Measurements from ENCODE around the gene APOBEC2. TPM values are rescaled to one million over a fixed set of nuclear protein-coding genes. Genes with fewer than 3 reads are reported as not detected.

The APOBEC2 gene
- total and polyA plus RNA-seq, 2 of the 13 experiments (the other 11 are each of a cell fraction or from before 2014, with no cell fraction given), result 0.09 TPM; not detected in 1

GRCh38 chr6:41066867-41067304 is 13.9 kb downstream of the APOBEC2 start (continued):
- TF ChIP-seq TAF15 (IDR thresholded peaks at IDR 0.05; ENCODE audit: low read depth, low read length, poor library complexity, severe bottlenecking), result no peak
- TF ChIP-seq DRAP1 (CRISPR knock-in tag; IDR thresholded peaks at IDR 0.05), result 0 out of 2 replicates have a peak, but pooled peaks have one; percentile 24
- no peak for TF ChIP-seq ZNF788 (CRISPR knock-in tag; IDR thresholded peaks at IDR 0.05; ENCODE audit: borderline replicate concordance)
- TF ChIP-seq GLI4 (CRISPR knock-in tag; IDR thresholded peaks at IDR 0.05; ENCODE audit: borderline replicate concordance), result no peak
- TF ChIP-seq TOPORS (CRISPR knock-in tag; IDR thresholded peaks at IDR 0.05), result no peak
- peak; percentile 37; the same call in 1 of the 2 replicates for TF ChIP-seq SOX5 (CRISPR knock-in tag; IDR thresholded peaks at IDR 0.05; ENCODE audit: borderline replicate concordance)
- no peak for TF ChIP-seq POGZ (CRISPR knock-in tag; IDR thresholded peaks at IDR 0.05)
- no peak for TF ChIP-seq PHF5A (CRISPR knock-in tag; IDR thresholded peaks at IDR 0.05; ENCODE audit: low read depth, unreplicated experiment)
- TF ChIP-seq RXRA (CRISPR knock-in tag; IDR thresholded peaks at IDR 0.05), result no peak
- no peak for TF ChIP-seq CEBPZ (IDR thresholded peaks at IDR 0.05; ENCODE audit: low read length)
- TF ChIP-seq TEAD2 (CRISPR knock-in tag; IDR thresholded peaks at IDR 0.05), result no peak
- no peak for TF ChIP-seq SUZ12 (IDR thresholded peaks at IDR 0.05; ENCODE audit: low read depth, low read length)
- no peak for TF ChIP-seq PHB2 (IDR thresholded peaks at IDR 0.05; ENCODE audit: partially characterized antibody)
- TF ChIP-seq RNF2 (conservative IDR thresholded peaks at IDR 0.05; ENCODE audit: low read depth), result no peak
- peak; percentile 46; the same call in 1 of the 2 replicates for TF ChIP-seq THRA (CRISPR knock-in tag; IDR thresholded peaks at IDR 0.05; ENCODE audit: borderline replicate concordance)
- no peak for TF ChIP-seq ZNF574 (CRISPR knock-in tag; IDR thresholded peaks at IDR 0.05)
- no peak for TF ChIP-seq ZNF775 (CRISPR knock-in tag; IDR thresholded peaks at IDR 0.05; ENCODE audit: borderline replicate concordance)
- peak; percentile 38; the same call in 1 of the 2 replicates for TF ChIP-seq YEATS2 (CRISPR knock-in tag; IDR thresholded peaks at IDR 0.05; ENCODE audit: borderline replicate concordance)
- no peak for TF ChIP-seq TBP (CRISPR knock-in tag; IDR thresholded peaks at IDR 0.05)
- no peak for TF ChIP-seq ZNF468 (CRISPR knock-in tag; IDR thresholded peaks at IDR 0.05)
